ENCODE data around the gene UBTD1.

UBTD1 gene

GRCh38 chr10:97590082-97590747, 91.5 kb downstream of the UBTD1 start:
- no peak for FAIRE-seq

DNA sequence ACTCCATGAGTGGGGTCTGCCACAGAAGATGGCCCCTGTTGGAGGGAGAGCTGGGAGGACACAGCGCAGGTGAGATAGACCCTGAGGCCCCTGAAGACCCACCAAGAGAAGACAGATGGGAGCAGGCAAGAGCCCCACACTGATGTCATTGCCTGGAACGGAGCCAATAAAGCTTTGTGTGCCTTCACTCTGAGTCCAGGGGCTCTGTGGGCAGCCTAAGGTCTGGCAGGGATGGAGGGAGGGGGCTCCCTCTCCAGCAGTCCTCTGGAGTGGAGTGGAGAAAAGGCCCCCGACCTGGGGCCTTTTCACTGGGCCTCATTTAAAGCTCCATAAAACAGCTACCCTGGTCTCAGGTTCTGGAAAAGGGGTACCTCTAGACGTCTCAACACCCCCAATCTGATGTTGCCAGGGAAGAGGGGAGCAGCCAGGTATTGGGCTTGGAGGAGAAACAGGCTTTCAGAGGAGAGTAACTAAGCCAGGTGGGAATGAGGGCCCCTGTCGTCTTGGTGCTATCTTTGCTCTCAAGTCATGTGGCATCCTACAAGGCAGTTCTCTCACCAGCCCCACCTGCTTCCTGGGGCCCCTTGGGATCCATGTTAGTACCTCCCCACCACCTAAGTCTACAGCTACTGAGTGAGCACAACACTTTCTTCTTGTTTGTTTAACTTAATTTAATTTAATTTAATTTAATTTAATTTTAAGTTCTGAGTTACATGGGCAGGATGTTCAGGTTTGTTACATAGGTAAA, 92.2 kb downstream of the UBTD1 start:
- FAIRE-seq = no peak

DNA sequence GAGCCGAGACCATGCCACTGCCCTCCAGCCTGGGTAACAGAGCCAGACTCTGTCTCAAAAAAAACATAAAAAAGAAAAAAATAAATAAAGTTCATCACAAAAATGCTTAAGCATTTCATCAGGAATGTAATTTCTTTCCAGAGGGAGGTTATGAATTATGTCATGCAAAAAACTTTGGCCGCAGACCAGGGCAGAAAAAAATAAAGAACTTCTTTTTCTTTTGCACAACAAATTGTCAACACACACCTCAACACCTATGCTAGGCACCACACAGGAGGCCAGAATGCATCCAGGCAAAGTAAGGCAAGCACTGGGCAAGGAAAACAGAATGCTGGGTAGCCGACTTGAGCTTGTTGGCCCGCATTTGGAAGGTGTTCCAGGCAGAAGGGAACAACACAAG, 94.7 kb downstream of the UBTD1 start:
- no peak for FAIRE-seq

- FAIRE-seq = no peak
Observed at GRCh38 chr10:97596101-97597082, 97.7 kb downstream of the UBTD1 start.

- no peak for FAIRE-seq
Observed at GRCh38 chr10:97597778-97598177, 99.1 kb downstream of the UBTD1 start.

GRCh38 chr10:97598407-97599271, 99.9 kb downstream of the UBTD1 start:
- FAIRE-seq = no peak

- FAIRE-seq = no peak
Observed at GRCh38 chr10:97599272-97599619, 100.5 kb downstream of the UBTD1 start.

GRCh38 chr10:97600616-97601015, 101.9 kb downstream of the UBTD1 start:
- FAIRE-seq = no peak

- no peak for FAIRE-seq
Observed at GRCh38 chr10:97601268-97602215, 102.8 kb downstream of the UBTD1 start.

DNA sequence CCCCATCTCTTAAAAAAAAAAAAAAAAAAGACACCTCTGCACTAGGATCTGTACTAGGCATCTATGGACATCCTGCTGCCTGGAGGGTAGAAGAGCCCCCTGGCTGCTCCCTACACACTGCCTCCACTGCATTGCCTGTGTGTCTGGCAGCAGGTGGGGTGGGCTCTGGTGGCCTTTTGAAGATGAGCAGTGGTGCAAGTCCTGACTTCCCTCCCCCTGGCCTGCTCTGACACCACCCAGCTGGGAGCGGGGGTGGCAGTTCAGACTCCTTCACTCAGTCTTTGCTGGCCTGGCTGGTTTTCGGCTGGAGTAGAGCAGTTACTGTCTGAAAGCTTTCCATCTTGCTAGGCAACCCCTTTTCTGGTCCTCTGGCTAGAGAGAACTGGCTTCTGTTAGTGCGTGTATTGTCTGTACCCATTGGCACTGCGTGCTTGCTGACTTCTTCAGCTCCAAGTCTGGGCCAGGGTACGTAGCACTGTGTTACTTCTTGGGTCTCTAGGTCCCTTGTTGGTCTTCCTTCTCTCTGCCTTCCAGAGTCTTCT, 108.4 kb downstream of the UBTD1 start:
- FAIRE-seq = no peak

- FAIRE-seq = no peak
Observed at GRCh38 chr10:97608991-97609561, 110.4 kb downstream of the UBTD1 start.

DNA sequence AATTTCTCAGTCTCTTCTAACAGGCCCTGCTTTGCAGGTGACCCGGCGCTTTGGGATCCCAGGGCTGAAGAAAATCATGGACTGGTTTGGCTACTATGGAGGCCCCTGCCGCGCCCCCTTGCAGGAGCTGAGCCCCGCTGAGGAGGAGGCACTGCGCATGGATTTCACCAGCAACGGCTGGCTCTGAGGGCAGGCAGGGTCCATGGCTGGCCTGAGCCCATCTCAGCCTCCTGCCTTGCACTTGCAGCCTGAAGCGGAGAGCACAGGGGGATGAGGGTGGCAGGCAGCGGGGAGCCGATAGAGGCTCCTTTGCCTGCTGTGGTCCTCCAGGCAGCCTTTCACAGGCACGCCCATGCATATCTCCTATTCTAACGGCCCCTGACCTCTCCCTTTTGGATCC, 112.7 kb downstream of the UBTD1 start:
- no peak for FAIRE-seq

DNA sequence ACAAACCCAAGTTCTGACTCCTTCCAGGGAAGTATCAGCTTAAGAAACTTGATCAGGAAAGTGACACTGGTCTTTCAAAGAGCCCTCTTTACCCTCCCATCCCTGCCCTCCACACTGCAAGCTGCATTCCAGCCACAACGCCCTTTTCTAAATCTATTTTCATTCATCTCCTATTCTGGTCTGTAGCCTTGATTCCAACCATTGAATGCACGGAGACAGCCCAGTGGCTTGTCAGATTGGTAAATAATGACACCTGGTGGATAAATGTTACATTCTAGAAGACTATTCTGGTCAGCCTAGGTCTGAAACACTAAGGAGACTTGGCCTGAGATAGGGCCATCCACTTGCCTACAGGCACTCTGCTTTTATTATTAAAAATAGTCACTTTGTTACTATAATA, 113.7 kb downstream of the UBTD1 start:
- FAIRE-seq = no peak

GRCh38 chr10:97618285-97618684, 119.6 kb downstream of the UBTD1 start:
- FAIRE-seq = no peak

- no peak for FAIRE-seq
Observed at GRCh38 chr10:97618733-97619132, 120.0 kb downstream of the UBTD1 start.

All from colon (tissue), 2 donors.